GM12892 (cell line): ENCODE results near the gene NCSTN.
"Not testable (repeated sequence)": the region's sequence is repeated elsewhere in the genome, so short reads cannot be mapped to it uniquely, and the experiment has no call there.

ENCODE experiments used
- DNase-seq: peaks from one replicate; pipeline ENCODE4 v3.0.0; 2011; ENCODE audit not compliant: insufficient read length
- FAIRE-seq: peaks from 2 replicates; lab custom pipeline; 2011; peaks lifted over from hg19 to GRCh38; lab: Jason Lieb, UNC
- POLR2A ChIP-seq: IDR thresholded peaks from 2 replicates; pipeline ENCODE4 v1.6.1; 2011; ENCODE audit warnings: low read depth, low read length, control low read depth
- POLR2AphosphoS5 ChIP-seq: IDR thresholded peaks from 2 replicates; pipeline ENCODE4 v1.6.1; 2011; ENCODE audit warnings: low read depth, low read length, control low read depth
- TAF1 ChIP-seq: IDR thresholded peaks from 2 replicates; pipeline ENCODE4 v1.6.1; 2011; ENCODE audit warnings: low read depth, mild to moderate bottlenecking, control low read depth, low read length, borderline replicate concordance

Gene NCSTN

DNA sequence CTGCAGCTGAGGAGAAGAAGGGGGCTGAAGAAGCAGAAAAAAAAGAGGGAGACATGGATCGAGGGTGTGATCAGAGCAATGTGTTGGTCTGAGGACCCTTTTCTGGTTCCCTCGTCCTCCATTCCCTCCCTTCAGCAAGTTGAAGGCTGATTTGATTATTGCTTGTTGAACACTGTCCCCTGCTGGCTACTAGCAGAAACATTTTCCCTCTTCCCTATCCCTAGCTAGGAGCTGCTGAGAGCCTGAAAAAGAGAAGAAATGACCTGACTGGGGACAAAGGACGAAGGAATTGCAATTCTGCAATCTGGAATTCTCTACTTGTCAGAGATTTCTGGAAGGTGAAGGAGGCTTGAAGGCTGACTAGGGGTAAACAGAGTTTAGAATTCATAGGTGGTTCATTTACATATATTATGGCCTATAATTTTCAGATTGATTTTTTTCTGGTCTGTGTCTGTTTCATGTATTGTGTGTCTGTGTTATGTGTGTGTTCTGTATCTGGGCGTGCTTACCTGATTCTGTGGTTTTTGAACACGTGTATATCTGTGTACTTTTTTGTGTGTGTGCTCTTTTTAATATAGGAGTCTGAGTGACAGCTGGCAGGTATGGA lies 33.4 kb downstream of the NCSTN start:
- FAIRE-seq (peak; percentile 94), DNase-seq (no peak)
- TF ChIP-seq TAF1 (no peak), POLR2AphosphoS5 (no peak), POLR2A (no peak)

DNA sequence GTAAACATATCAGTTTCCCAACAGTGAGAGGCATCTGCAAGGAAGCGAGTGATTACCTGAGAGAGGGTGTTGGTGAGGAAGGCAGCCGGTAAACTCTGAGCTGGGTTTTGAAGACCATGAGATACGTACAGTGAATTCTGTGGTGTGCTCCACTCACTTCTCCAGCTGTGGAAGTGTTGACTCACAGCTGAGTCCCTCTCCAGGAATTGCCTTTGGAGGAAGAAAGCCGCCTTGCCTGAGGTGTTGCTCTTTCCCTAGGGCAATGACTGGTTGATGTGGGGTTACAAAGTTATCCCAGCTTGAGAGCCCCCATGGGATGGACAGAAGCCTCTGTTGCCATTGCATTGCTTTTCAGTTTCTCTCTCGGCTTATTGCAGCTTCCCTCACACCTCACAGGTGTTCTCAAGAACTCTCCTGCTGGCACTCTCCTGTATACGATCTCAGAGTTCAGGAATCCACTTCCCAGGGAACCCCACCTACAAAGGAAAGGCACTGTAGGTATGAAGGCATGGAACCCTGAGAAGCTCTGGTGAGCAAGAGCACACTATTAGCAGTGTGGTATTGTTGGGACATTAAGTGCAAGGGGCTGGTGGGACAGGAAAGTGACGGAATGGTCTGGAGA lies 34.5 kb downstream of the NCSTN start:
- DNase-seq (no peak), FAIRE-seq (no peak)
- TF ChIP-seq POLR2A: no peak
- no peak for TF ChIP-seq TAF1
- TF ChIP-seq POLR2AphosphoS5: no peak

DNA sequence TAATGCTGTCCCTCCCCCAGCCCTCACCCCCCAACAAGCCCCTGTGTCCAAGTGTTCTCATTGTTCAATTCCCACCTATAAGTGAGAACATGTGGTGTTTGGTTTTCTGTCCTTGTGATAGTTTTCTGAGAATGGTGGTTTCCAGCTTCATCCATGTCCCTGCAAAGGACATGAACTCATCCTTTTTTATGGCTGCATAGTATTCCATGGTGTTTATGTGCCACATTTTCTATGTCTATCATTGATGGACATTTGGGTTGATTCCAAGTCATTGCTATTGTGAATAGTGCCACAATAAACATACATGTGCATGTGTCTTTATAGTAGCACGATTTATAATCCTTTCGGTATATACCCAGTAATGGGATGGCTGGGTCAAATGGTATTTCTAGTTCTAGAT lies 41.6 kb downstream of the NCSTN start:
- not testable (repeated sequence) for FAIRE-seq, DNase-seq

DNA sequence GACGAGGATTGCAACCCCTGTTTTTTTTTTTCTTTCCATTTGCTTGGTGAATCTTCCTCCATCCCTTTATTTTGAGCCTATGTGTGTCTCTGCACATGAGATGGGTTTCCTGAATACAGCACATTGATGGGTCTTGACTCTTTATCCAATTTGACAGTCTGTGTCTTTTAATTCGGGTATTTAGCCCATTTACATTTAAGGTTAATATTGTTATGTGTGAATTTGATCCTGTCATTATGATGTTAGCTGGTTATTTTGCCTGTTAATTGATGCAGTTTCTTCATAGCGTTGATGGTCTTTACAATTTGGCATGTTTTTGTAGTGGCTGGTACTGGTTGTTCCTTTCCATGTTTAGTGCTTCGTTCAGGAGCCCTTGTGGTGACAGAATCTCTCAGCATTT lies 45.2 kb downstream of the NCSTN start:
- FAIRE-seq, DNase-seq: not testable (repeated sequence)

DNA sequence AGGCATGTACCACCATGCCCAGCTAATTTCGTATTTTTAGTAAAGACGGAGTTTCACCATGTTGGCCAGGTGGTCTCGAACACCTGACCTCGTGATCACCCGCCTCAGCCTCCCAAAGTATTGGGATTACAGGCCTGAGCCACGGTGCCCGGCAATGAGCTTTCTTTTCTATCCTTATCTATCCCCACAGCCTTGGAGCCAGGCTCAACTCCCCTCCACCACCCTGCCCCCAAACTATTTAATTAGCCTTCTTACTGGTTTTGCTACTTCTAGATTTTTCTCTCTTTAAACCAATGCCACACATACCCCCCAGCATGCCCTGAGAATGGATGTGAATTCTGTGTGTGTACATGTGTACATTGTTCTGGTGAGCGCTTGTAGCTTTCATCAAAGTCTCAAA lies 51.5 kb downstream of the NCSTN start:
- DNase-seq: no peak
- TF ChIP-seq POLR2A (no peak), TAF1 (no peak), POLR2AphosphoS5 (no peak)
- FAIRE-seq: no peak

DNA sequence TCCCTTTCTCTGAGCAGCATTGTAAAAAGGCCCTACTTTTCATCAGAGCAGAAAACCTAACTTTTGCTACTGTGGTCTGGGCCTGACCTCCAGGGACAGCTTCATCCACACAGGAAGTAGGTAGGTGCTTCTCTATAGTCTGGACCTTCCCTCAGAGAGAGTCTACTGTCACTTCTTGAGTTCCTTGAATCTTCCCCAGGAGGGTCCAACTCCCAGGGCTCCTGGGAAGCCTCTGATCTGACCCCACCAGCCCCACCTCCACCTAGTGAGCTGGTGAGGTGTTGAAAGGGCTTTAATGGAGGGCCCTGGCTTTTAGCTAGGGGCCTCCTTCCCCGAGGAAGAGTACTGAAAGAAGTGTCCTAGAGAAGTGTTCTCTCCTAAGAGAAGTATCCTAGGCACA lies 54.5 kb downstream of the NCSTN start:
- TF ChIP-seq POLR2A (no peak), TAF1 (no peak), POLR2AphosphoS5 (no peak)
- DNase-seq: no peak
- FAIRE-seq: no peak

DNA sequence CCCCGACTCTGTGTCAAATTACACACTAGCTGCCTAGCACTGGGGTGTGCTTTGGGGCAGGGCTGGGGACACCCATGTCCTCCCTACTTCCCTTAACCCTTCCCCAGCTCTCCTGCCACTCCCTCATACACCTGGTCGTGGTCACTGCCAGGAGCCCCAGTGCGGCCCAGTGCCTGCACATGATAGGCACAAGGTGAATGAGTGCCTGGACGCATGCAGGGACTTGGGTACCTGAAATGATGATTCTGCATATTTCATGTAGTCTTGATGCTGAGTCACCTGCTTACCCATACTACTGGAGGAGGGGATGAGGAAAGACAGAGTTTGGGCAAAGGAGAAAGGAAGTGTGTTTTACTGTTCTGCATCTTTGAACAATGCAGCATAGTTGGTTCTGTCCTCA lies 55.6 kb downstream of the NCSTN start:
- TF ChIP-seq TAF1: no peak
- TF ChIP-seq POLR2AphosphoS5: no peak
- no peak for TF ChIP-seq POLR2A
- no peak for DNase-seq
- no peak for FAIRE-seq

DNA sequence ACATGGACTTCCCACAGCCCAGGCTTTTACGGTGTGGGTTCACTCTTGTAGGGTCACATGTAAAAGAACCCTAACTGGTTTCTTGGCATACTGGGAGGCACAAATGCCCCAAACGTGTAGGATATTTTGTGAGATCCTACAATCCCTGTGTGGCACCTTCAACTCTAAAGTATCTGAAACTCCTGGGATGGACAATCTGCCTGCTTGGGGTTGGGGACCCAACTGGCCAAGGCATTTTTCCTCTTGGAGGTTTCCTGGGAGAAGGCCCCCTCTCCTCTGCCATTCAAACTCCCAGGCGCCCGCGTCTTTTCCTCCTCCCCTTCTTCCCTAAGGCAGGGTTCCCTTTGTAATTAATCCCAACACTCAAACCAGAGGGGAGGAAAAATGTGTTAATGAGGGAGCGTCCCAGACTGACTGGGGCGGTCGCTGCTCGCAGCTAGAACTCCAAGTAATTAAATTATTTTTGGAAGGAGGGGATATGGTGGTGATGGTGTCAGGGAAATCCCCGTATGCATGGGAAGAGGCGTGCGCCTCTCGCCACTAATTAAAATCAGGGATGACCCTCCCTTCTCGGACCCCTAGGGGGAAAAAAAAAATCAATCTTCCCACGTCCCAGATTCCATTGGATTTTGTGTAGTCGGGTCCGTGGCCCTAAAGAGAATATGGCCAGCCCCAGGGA lies 56.5 kb downstream of the NCSTN start:
- no peak for TF ChIP-seq POLR2A
- TF ChIP-seq TAF1: no peak
- no peak for TF ChIP-seq POLR2AphosphoS5
- DNase-seq (no peak), FAIRE-seq (no peak)

DNA sequence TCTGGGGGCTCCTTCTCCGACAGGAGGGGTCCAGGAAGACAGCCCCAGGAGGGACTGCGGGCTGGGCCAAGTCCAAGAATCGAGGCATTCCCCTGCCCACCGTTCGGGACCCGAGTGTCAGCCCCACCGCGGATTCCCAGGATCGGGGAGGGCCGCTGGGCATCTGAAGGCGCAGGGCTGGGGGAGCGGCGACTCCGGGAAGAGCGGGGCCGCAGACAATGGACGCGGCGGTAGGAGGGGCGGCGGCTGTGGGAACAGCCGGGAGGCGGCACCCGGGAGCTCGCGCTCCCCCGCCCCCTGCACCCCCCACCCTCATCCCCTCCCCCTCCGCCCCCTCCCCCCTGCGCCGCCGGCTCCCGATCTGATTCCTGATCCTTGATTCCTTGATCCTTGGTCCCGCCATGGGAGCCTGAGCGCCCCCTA lies 57.1 kb downstream of the NCSTN start, which contains the start of gene VANGL2:
TSS of gene VANGL2 (plus strand) at position 342 of the 423 bp plus-strand sequence. CDS start 15,274 bp downstream, outside the sequence.
- DNase-seq: peak; percentile 51
- no peak for TF ChIP-seq TAF1
- TF ChIP-seq POLR2A: no peak
- no peak for TF ChIP-seq POLR2AphosphoS5
- FAIRE-seq: no peak

DNA sequence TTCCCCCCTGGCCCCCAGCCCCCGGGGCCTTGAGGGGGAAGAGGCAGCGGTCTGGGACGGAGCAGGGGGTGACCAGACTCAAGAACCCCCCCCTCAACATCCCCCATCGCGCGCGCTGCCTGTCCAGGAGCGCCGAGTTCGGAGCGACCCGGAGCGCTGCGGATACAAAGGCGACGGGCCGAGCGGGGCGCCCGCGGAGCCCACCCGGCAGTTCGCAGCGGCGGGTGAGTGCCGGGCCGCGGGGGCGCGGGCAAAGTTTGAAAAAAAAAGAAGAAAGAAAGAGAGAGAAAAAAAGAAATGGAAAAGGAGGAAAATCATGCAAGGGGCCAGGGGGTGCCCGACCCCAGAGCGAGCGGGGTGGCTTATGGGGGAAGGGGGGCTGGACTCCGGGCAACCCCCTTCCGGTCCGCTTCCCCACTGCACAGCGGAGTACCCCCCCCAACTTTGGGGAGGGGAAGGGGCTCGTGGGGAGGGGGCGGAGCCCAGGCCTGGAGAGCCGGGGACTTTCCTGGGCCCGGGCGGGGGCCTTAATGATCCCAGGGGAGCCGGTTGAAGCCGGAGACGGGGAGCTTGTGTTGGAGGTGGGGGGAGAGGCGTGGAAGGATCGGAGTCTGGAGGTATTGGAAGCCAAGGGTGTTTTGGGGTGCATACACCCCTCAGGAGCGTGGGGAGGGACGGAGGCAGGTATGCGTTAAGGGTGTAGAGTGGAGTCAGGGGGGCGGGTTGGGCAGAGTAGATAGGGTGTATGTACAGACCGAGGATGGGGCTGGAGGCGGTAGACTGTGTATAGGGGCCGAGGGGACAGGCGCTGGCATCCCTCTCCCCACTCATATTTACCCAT lies 57.7 kb downstream of the NCSTN start:
- FAIRE-seq: no peak
- DNase-seq: no peak
- no peak for TF ChIP-seq POLR2AphosphoS5
- TF ChIP-seq POLR2A: no peak
- no peak for TF ChIP-seq TAF1

DNA sequence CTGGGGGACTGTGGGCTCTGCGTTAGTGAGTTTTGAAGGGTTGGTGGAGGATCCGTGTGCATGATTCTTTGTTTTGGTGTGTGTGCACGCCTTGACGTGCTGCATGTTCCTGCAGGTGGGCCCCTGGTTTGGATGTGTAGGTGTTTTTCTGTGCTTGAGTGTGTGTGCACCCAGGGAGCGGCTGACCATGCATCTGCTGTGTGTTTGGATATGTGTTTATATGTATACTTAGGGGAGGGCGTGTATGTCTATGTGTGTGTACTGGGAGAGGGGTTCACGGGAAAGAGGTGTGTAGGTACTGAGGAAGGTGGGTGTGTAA lies 58.3 kb downstream of the NCSTN start:
- FAIRE-seq: no peak
- no peak for DNase-seq
- TF ChIP-seq POLR2A: no peak
- TF ChIP-seq POLR2AphosphoS5: no peak
- no peak for TF ChIP-seq TAF1
